ENCODE data around the gene NSG1. TPM values are rescaled to one million over a fixed set of nuclear protein-coding genes. Genes with fewer than 3 reads are reported as not detected.

NSG1 gene
- total RNA-seq, 2 experiments from 2014 or later: 10.3 to 10.4 TPM

DNA sequence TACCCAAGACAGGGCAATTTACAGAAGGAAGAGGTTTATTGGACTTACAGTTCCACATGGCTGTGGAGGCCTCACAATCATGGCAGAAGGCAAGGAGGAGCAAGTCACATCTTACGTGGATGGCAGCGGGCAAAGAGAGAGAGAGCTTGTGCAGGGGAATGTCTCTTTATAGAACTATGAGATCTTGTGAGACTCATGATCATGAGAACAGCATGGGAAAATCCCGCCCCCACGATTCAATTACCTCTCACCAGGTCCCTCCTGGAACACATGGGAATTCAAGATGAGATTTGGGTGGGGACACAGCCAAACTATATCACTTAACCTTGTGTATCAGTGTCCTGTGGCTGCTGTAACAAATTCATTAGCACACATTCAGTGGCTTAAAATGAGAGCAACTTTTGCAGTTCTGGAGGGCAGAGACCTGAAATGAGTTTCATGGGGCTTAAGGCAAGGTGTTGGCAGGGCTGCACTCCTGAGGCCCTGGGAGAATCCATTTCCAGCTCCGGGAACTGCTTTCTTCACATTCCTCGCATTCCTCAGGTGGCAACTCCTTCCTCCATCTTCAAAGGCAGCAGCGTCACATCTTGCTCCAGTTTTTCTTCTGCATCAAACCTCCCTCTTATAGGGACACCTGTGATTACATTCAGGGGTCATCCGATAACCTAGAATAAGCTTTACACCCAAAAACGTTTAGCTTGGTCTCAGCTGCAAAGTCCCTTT, 22.3 kb upstream of the NSG1 start:
- no peak for ATAC-seq (ENCODE audit: poor library complexity)
- DNase-seq: no peak
- no peak overlapping the region for H3K27ac ChIP-seq (ENCODE audit: low read depth in 1 of 2, low read length in 2 of 2)
- Mint-ChIP-seq H3K4me1 (ENCODE audit: low read depth) (no peaks in the 10 kb centered on the region), H3K4me3 (no peak overlapping the region), H3K27me3 (no peaks in the 10 kb centered on the region), H3K36me3 (ENCODE audit: low read depth) (no peaks in the 10 kb centered on the region), H3K9me3 (peaks cover 2% of the 10 kb centered on the region), H3K27ac (no peak overlapping the region)
- H3K9me3 ChIP-seq (ENCODE audit: control insufficient read depth in 1 of 2, insufficient read depth in 1 of 2, low read length in 2 of 2): peaks cover 0 to 9% of the 10 kb centered on the region in 2 experiments
- ChIA-PET POLR2A (no interaction called here), CTCF (no interaction called here)
- no peaks in the 10 kb centered on the region for H3K36me3 ChIP-seq (ENCODE audit: insufficient read depth, low read length)
- no peaks in the 10 kb centered on the region for H3K27me3 ChIP-seq (ENCODE audit: control insufficient read depth in 1 of 2, insufficient read depth in 2 of 2, low read length in 2 of 2)
- H3K4me3 ChIP-seq (ENCODE audit: low read length): no peak overlapping the region
- no peaks in the 10 kb centered on the region for H3K4me1 ChIP-seq (ENCODE audit: insufficient read depth, low read length)
- TF ChIP-seq CTCF (IDR thresholded peaks at IDR 0.05): no peak
- intact Hi-C loops (cut with DNase I, micrococcal nuclease): loop anchor here in 1 of 2 experiments (10.0 kb wide), 1 partner anchor 890 kb away; no protein-coding TSS in a partner anchor

DNA sequence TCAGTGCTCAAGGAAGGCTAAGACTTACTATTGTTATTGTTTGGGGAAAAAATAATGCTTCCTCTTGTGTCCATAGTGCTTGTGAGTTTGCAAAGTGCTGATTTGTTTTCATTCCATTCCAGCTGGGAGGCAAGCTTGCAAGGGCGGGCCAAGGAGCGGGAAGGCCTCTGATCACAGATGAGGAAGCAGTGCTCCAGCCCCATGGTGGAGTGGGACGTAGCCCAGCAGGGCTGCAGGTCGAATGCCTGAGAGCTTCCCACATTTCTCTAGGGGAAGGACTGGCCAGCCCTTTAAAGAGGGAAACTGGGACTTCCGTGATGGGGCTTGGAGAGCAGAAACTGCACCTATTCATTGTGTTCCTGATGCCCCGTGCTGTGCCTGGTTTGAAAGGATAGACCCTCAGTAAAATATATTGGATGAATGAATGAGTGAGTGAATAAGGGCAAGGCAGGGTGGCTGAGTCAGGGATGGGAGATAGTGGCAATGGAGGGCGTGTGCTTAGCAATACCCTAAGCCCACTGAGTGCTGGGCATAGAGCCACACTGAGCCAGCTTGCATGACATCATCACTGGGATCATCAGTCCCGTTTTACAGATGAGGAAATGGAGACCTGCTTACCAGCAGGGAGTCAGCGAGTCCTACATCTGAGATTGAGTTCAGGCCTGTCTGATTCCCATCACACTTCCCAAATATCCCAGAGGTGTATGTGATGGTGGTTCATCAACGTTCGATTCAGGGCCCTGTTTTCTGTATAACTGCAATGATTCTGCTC, 17.9 kb upstream of the NSG1 start:
- no peak for TF ChIP-seq CTCF (IDR thresholded peaks at IDR 0.05)
- CTCF ChIA-PET: no interaction called here
- Mint-ChIP-seq H3K9me3 (peaks cover 2% of the 10 kb centered on the region), H3K36me3 (ENCODE audit: low read depth) (no peaks in the 10 kb centered on the region), H3K27me3 (no peaks in the 10 kb centered on the region), H3K27ac (no peak overlapping the region), H3K4me3 (no peak overlapping the region), H3K4me1 (ENCODE audit: low read depth) (no peaks in the 10 kb centered on the region)
- no peak for DNase-seq
- POLR2A ChIA-PET: no interaction called here
- no peaks in the 10 kb centered on the region for H3K27me3 ChIP-seq (ENCODE audit: control insufficient read depth in 1 of 2, insufficient read depth in 2 of 2, low read length in 2 of 2)
- peaks cover 0 to 6% of the 10 kb centered on the region in 2 experiments for H3K9me3 ChIP-seq (ENCODE audit: control insufficient read depth in 1 of 2, insufficient read depth in 1 of 2, low read length in 2 of 2)
- no peak for ATAC-seq (ENCODE audit: poor library complexity)
- intact Hi-C loops (cut with DNase I, micrococcal nuclease): loop anchor here in 1 of 2 experiments (10.0 kb wide), 1 partner anchor 886 kb away; no protein-coding TSS in a partner anchor
- H3K36me3 ChIP-seq (ENCODE audit: insufficient read depth, low read length): no peaks in the 10 kb centered on the region
- H3K27ac ChIP-seq (ENCODE audit: low read depth in 1 of 2, low read length in 2 of 2): no peak overlapping the region
- H3K4me3 ChIP-seq (ENCODE audit: low read length): no peak overlapping the region
- H3K4me1 ChIP-seq (ENCODE audit: insufficient read depth, low read length): no peaks in the 10 kb centered on the region

GRCh38 chr4:4374388-4375098, 12.4 kb upstream of the NSG1 start:
- H3K27ac ChIP-seq (ENCODE audit: low read depth in 1 of 2, low read length in 2 of 2): no peak overlapping the region
- no peak for TF ChIP-seq CTCF (IDR thresholded peaks at IDR 0.05)
- intact Hi-C loops (cut with DNase I, micrococcal nuclease): no loop called here
- CTCF ChIA-PET: no interaction called here
- H3K27me3 ChIP-seq (ENCODE audit: control insufficient read depth in 1 of 2, insufficient read depth in 2 of 2, low read length in 2 of 2): no peaks in the 10 kb centered on the region
- H3K9me3 ChIP-seq (ENCODE audit: control insufficient read depth in 1 of 2, insufficient read depth in 1 of 2, low read length in 2 of 2): no peaks in the 10 kb centered on the region
- Mint-ChIP-seq H3K27me3 (peaks cover 5% of the 10 kb centered on the region), H3K4me3 (no peak overlapping the region), H3K4me1 (ENCODE audit: low read depth) (no peaks in the 10 kb centered on the region), H3K9me3 (no peaks in the 10 kb centered on the region), H3K27ac (no peak overlapping the region), H3K36me3 (ENCODE audit: low read depth) (no peaks in the 10 kb centered on the region)
- POLR2A ChIA-PET: no interaction called here
- H3K36me3 ChIP-seq (ENCODE audit: insufficient read depth, low read length): no peaks in the 10 kb centered on the region
- no peak for ATAC-seq (ENCODE audit: poor library complexity)
- H3K4me1 ChIP-seq (ENCODE audit: insufficient read depth, low read length): no peaks in the 10 kb centered on the region
- DNase-seq: no peak
- H3K4me3 ChIP-seq (ENCODE audit: low read length): no peak overlapping the region

Data from CD4-positive, alpha-beta T cell (primary cell).